Mononuclear cell (primary cell): ENCODE measurements around the gene FBXO39. TPM values are rescaled to one million over a fixed set of nuclear protein-coding genes. Genes with fewer than 3 reads are reported as not detected.
"Not testable (repeated sequence)": the region's sequence is repeated elsewhere in the genome, so short reads cannot be mapped to it uniquely, and the experiment has no call there.

Experiments
- H3K27me3 ChIP-seq: 2 replicates; pipeline ENCODE4 v1.6.0; 2011; ENCODE audit warnings: low read length, control low read depth; ENCODE audit not compliant: insufficient read depth
- H3K4me1 ChIP-seq: 2 replicates; pipeline ENCODE4 v1.5.1; 2011; ENCODE audit warnings: mild to moderate bottlenecking, low read length, control low read depth; ENCODE audit not compliant: insufficient read depth
- H3K4me3 ChIP-seq: 2 replicates; pipeline ENCODE4 v1.5.1; 2011; ENCODE audit warnings: mild to moderate bottlenecking, low read length, moderate library complexity
- H3K9me3 ChIP-seq: 2 replicates; pipeline ENCODE4 v1.5.1; 2011; ENCODE audit warnings: low read depth, mild to moderate bottlenecking, control low read depth, low read length
- total RNA-seq: library from RNA; depleted of rRNA; stranded (reverse); fragments of >200 nt; gene quantifications from one replicate; pipeline ENCODE4 v1.2.3, GENCODE V29; 2012

The FBXO39 gene
- total RNA-seq, result 0.73 TPM

- peaks cover 20% of the 10 kb centered on the region for H3K27me3 ChIP-seq
- peaks cover 33% of the 10 kb centered on the region for H3K9me3 ChIP-seq
- H3K4me1 ChIP-seq, result no peaks in the 10 kb centered on the region
- no peak within 1 kb of the TSS for H3K4me3 ChIP-seq
Measured at GRCh38 chr17:6775871-6776405, at the start of gene FBXO39. Gene FBXO39 (plus strand): TSS chr17:6776215. CDS start chr17:6779869, 3,654 bp downstream.

- H3K27me3 ChIP-seq, result peaks cover 3% of the 10 kb centered on the region
Measured at GRCh38 chr17:6729531-6729930, 46.5 kb upstream of the FBXO39 start.

GRCh38 chr17:6746665-6747064 lies 29.4 kb upstream of the FBXO39 start:
- H3K9me3 ChIP-seq, H3K4me1 ChIP-seq, H3K4me3 ChIP-seq, H3K27me3 ChIP-seq: not testable (repeated sequence)

More at GRCh38 chr17:6729531-6729930, 46.5 kb upstream of the FBXO39 start:
- Histone ChIP-seq H3K4me3 (no peak overlapping the region), H3K4me1 (no peaks in the 10 kb centered on the region), H3K9me3 (no peaks in the 10 kb centered on the region)

- Histone ChIP-seq H3K4me1 (peaks cover 22% of the 10 kb centered on the region), H3K27me3 (no peaks in the 10 kb centered on the region), H3K9me3 (no peaks in the 10 kb centered on the region), H3K4me3 (no peak overlapping the region)
Measured at GRCh38 chr17:6748617-6749016, 27.4 kb upstream of the FBXO39 start.

- peaks cover 29% of the 10 kb centered on the region for H3K4me1 ChIP-seq
- no peaks in the 10 kb centered on the region for H3K9me3 ChIP-seq
- H3K4me3 ChIP-seq, result no peak overlapping the region
- H3K27me3 ChIP-seq, result no peaks in the 10 kb centered on the region
Measured at GRCh38 chr17:6749519-6749918, 26.5 kb upstream of the FBXO39 start.

- no peaks in the 10 kb centered on the region for H3K9me3 ChIP-seq
- H3K27me3 ChIP-seq, result no peaks in the 10 kb centered on the region
- H3K4me3 ChIP-seq, result no peak overlapping the region
- H3K4me1 ChIP-seq, result peaks cover 50% of the 10 kb centered on the region
Measured at GRCh38 chr17:6752068-6752909, 23.7 kb upstream of the FBXO39 start.

- Histone ChIP-seq H3K4me3 (no peak overlapping the region), H3K9me3 (no peaks in the 10 kb centered on the region), H3K27me3 (no peaks in the 10 kb centered on the region), H3K4me1 (peaks cover 57% of the 10 kb centered on the region)
Measured at GRCh38 chr17:6753006-6753445, 23.0 kb upstream of the FBXO39 start.

GRCh38 chr17:6753546-6753945 lies 22.5 kb upstream of the FBXO39 start:
- Histone ChIP-seq H3K27me3 (no peaks in the 10 kb centered on the region), H3K9me3 (no peaks in the 10 kb centered on the region), H3K4me1 (peaks cover 62% of the 10 kb centered on the region)

GRCh38 chr17:6755281-6755680 lies 20.7 kb upstream of the FBXO39 start:
- Histone ChIP-seq H3K27me3 (no peaks in the 10 kb centered on the region), H3K9me3 (no peaks in the 10 kb centered on the region), H3K4me1 (peaks cover 63% of the 10 kb centered on the region), H3K4me3 (peak overlapping the region; percentile 96)

More at GRCh38 chr17:6753546-6753945, 22.5 kb upstream of the FBXO39 start:
- H3K4me3 ChIP-seq, result no peak overlapping the region

GRCh38 chr17:6755731-6756184 lies 20.3 kb upstream of the FBXO39 start, which contains the start of gene XAF1:
Gene XAF1 (plus strand): TSS chr17:6756046. CDS start chr17:6756079, 33 bp downstream.
- H3K27me3 ChIP-seq, result no peaks in the 10 kb centered on the region
- H3K4me1 ChIP-seq, result peaks cover 63% of the 10 kb centered on the region
- no peaks in the 10 kb centered on the region for H3K9me3 ChIP-seq
- H3K4me3 ChIP-seq, result peak within 1 kb of the TSS; percentile 96

GRCh38 chr17:6756425-6757031 lies 19.5 kb upstream of the FBXO39 start:
- Histone ChIP-seq H3K4me3 (peak overlapping the region; percentile 96), H3K27me3 (no peaks in the 10 kb centered on the region), H3K4me1 (peaks cover 62% of the 10 kb centered on the region), H3K9me3 (no peaks in the 10 kb centered on the region)

- Histone ChIP-seq H3K4me1 (peaks cover 50% of the 10 kb centered on the region), H3K9me3 (no peaks in the 10 kb centered on the region), H3K27me3 (no peaks in the 10 kb centered on the region), H3K4me3 (no peak overlapping the region)
Measured at GRCh38 chr17:6757747-6758146, 18.3 kb upstream of the FBXO39 start.

- Histone ChIP-seq H3K27me3 (no peaks in the 10 kb centered on the region), H3K4me3 (no peak overlapping the region), H3K4me1 (peaks cover 19% of the 10 kb centered on the region), H3K9me3 (peaks cover 4% of the 10 kb centered on the region)
Measured at GRCh38 chr17:6761779-6762178, 14.2 kb upstream of the FBXO39 start.

- H3K9me3 ChIP-seq, result peaks cover 47% of the 10 kb centered on the region
- no peaks in the 10 kb centered on the region for H3K27me3 ChIP-seq
- H3K4me3 ChIP-seq, result no peak overlapping the region
- H3K4me1 ChIP-seq, result no peaks in the 10 kb centered on the region
Measured at GRCh38 chr17:6768447-6768846, 7.6 kb upstream of the FBXO39 start.

- Histone ChIP-seq H3K4me3 (no peak overlapping the region), H3K9me3 (peaks cover 54% of the 10 kb centered on the region), H3K4me1 (no peaks in the 10 kb centered on the region), H3K27me3 (peaks cover 20% of the 10 kb centered on the region)
Measured at GRCh38 chr17:6772016-6772415, 4.0 kb upstream of the FBXO39 start.
